ENCODE results near the gene RAI1. TPM values are rescaled to one million over a fixed set of nuclear protein-coding genes. Genes with fewer than 3 reads are reported as not detected.

Gene RAI1
- total RNA-seq, 2 donors from 2014 or later, result 22.4 to 32.3 TPM

Small RNA genes within 50 kb of the gene (microRNA-seq; reads per million reads assigned to microRNA genes)
- gene MIR33B, result 19.5 to 25.1 reads per million in 2 donors
- gene MIR6777, result 0 to 0.54 reads per million in 2 donors

Other genes with a start within 250 kb of the RAI1 start
- gene MED9, start 204.5 kb upstream of the RAI1 start, total RNA-seq, result 10 to 100 TPM; 26.8 to 35.1 TPM
- 10 to 100 TPM; 35.3 to 55.1 TPM for gene RASD1, start 185.1 kb upstream of the RAI1 start, total RNA-seq
- 10 to 100 TPM; 28.1 to 36.5 TPM for gene PEMT, start 89.8 kb upstream of the RAI1 start, total RNA-seq
- 10 to 100 TPM; 28.7 to 56.9 TPM for gene SREBF1, start 155.5 kb downstream of the RAI1 start, total RNA-seq

Data from left cardiac atrium (tissue), 2 donors.